Lower leg skin (tissue), 4 donors: ENCODE results near the gene TREML4. TPM values are rescaled to one million over a fixed set of nuclear protein-coding genes. Genes with fewer than 3 reads are reported as not detected.

Source experiments
- DNase-seq, 2 donors: peaks; one replicate each; pipeline ENCODE4 v3.0.0-alpha.2; 2019; ENCODE audit warnings: low spot score in 2 of 2
- H3K4me3 ChIP-seq: fragments of 200-600 bp; sonication (generic); 2 replicates; pipeline ENCODE4 v1.5.1; 2017; ENCODE audit warnings: mild to moderate bottlenecking, low read depth; ENCODE audit not compliant: poor library complexity, severe bottlenecking
- POLR2A ChIP-seq, 2 donors: fragments of 450-650 bp; IDR thresholded peaks; one replicate each; pipeline ENCODE4 v1.6.1; 2016 to 2017; ENCODE audit warnings: antibody characterized with exemption in 2 of 2, mild to moderate bottlenecking in 1 of 2, moderate library complexity in 1 of 2
- WGBS, 2 donors: methylation state at CpG; one replicate each; pipeline ENCODE4 v1.1.5; 2018; 5-methylcytosine and 5-hydroxymethylcytosine counted together
- intact Hi-C: fragments of 100-400 bp; cut with DNase I; formaldehyde crosslinking; loops from one replicate; pipeline ENCODE4 v1.15.0; 2023; ENCODE audit warnings: low total_unique reads
- total RNA-seq, 4 donors: library from RNA; depleted of rRNA; stranded (reverse); fragments of >200 nt; gene quantifications; one replicate each; pipeline ENCODE4 v1.1.0, GENCODE V29; 2016
- TF ChIP-seq, protein P1 (sequence below), 3 donors: fragments of 450-650 bp; IDR thresholded peaks; one replicate each; pipeline ENCODE4 v1.5.1; 2016; ENCODE audit warnings: antibody characterized with exemption in 3 of 3, mild to moderate bottlenecking in 3 of 3, moderate library complexity in 2 of 3

The TREML4 gene
- total RNA-seq, 4 donors from 2014 or later: not detected

DNA sequence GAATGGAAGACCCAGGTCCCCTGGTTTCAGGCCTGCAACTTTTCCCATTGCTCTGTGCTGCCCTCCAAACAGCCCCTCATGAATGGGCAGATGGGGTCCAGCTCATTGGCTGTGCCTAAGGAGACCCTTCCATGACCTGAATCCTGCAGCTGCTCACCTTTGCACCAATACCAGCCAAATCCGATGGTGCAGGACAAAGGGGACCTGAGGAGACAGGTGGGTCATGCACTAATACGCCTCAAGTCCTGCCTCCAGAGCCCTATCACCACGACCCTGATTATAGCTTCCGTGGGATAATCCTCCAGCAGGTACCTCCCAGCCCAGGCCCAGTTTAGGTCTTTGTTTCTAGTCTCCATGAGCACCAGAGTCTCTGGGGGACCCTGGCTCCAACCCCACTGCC lies 41.6 kb downstream of the TREML4 start:
- TF ChIP-seq POLR2A (IDR thresholded peaks at IDR 0.05): no peak
- TF ChIP-seq, protein P1, sequence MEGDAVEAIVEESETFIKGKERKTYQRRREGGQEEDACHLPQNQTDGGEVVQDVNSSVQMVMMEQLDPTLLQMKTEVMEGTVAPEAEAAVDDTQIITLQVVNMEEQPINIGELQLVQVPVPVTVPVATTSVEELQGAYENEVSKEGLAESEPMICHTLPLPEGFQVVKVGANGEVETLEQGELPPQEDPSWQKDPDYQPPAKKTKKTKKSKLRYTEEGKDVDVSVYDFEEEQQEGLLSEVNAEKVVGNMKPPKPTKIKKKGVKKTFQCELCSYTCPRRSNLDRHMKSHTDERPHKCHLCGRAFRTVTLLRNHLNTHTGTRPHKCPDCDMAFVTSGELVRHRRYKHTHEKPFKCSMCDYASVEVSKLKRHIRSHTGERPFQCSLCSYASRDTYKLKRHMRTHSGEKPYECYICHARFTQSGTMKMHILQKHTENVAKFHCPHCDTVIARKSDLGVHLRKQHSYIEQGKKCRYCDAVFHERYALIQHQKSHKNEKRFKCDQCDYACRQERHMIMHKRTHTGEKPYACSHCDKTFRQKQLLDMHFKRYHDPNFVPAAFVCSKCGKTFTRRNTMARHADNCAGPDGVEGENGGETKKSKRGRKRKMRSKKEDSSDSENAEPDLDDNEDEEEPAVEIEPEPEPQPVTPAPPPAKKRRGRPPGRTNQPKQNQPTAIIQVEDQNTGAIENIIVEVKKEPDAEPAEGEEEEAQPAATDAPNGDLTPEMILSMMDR (IDR thresholded peaks at IDR 0.05): no peak
- WGBS, 2 donors: 75 to 91% methylated on average over 4 of the region's 4 CpGs
- intact Hi-C loops: no loop called here
- no peak overlapping the region for H3K4me3 ChIP-seq
- no peak for DNase-seq

DNA sequence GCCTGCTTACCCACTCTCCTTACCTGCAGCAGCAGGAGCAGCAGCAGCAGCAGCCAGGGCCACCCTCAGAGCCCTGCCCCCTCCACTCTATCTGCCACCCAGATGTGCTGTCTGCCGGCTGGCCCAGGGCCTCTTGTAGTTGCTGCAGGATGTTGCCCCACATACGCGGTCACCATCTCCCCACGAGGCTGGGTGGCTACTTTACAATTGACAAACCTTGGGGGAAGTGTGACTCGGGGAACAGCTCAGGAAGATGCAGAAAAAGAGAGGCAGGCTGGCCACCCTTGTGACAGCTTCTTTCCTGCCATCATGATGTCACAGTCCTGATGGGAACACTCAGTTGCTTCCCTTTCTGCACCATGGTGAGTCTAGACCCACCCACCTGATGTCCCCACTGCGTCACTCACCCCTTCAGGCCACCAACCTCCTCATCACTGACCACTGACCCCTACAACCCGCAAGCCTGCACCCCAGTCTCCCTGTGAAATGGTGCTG lies 43.8 kb downstream of the TREML4 start:
- intact Hi-C loops: no loop called here
- TF ChIP-seq POLR2A (IDR thresholded peaks at IDR 0.05): no peak
- TF ChIP-seq, protein P1 (IDR thresholded peaks at IDR 0.05): no peak
- 63 to 64% methylated on average over 3 to 7 of the region's 7 CpGs for WGBS, 2 donors
- peak in 1 of 2 donors; percentile 36 for DNase-seq
- no peak overlapping the region for H3K4me3 ChIP-seq

DNA sequence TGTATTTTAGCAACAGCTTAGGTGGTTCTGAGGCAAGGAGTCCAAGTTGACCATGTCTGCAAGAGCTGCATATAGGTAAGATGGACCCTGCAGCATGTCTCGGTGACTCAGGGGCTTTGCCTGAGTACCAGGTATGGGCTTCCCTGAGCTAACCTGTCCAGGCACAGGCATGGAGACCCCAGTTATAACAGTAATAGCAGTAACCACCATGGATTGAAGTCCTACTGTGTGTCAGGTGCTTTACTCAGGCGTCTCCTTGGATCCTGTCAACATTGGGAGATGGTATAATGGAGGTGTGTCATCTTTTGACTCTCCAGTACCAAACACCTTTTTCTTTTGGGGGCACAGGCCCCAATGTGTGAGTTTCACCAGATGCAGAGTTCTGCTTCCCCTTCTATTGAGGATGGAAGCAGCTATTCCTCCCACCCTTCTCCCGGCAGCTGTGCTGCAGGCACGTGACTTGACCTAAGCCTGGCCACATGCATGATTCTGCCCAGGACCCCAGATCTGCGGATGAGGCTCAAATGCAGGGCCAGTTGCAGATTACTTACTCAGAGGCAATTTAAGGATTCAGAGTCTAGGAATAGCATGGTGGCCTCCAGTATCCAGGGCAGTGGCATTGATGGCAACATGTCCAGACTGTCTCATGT lies 44.6 kb downstream of the TREML4 start:
- no peak overlapping the region for H3K4me3 ChIP-seq
- no peak for DNase-seq
- intact Hi-C loops: no loop called here
- 91% methylated on average over 5 of the region's 5 CpGs for WGBS, 2 donors
- TF ChIP-seq, protein P1 (IDR thresholded peaks at IDR 0.05): no peak
- TF ChIP-seq POLR2A (IDR thresholded peaks at IDR 0.05): no peak

DNA sequence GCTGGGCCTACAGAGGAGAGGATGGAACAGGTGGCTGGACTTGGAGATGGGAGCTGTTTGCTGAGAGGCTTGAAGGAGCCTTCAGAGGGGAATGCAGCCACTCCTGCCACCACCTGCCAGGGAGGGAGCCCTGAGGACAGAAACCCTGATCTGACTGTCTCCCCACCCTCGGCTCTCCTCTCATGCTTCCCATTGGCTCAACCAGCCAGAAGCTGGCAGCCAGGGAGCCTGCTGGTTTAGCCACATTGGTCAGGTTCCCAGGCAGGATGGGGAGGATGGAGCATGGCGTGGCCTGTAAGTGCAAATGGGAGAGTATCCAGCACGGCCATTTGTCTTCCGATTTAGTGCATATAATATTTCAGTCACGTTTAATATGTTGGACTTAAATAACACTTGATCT lies 45.6 kb downstream of the TREML4 start:
- H3K4me3 ChIP-seq: no peak overlapping the region
- TF ChIP-seq POLR2A (IDR thresholded peaks at IDR 0.05): no peak
- TF ChIP-seq, protein P1 (IDR thresholded peaks at IDR 0.05): no peak
- WGBS, 2 donors: 72 to 79% methylated on average over 5 of the region's 5 CpGs
- no peak for DNase-seq
- intact Hi-C loops: no loop called here

GRCh38 chr6:41274256-41274655 lies 46.1 kb downstream of the TREML4 start:
- DNase-seq: no peak
- TF ChIP-seq POLR2A (IDR thresholded peaks at IDR 0.05): no peak
- TF ChIP-seq, protein P1 (IDR thresholded peaks at IDR 0.05): no peak

GRCh38 chr6:41275489-41275888 lies 47.3 kb downstream of the TREML4 start:
- 77 to 80% methylated on average over 4 of the region's 4 CpGs for WGBS, 2 donors
- no peak overlapping the region for H3K4me3 ChIP-seq
- TF ChIP-seq, protein P1 (IDR thresholded peaks at IDR 0.05): no peak
- TF ChIP-seq POLR2A (IDR thresholded peaks at IDR 0.05): no peak
- DNase-seq: no peak
- intact Hi-C loops: no loop called here

More at GRCh38 chr6:41274256-41274655, 46.1 kb downstream of the TREML4 start:
- intact Hi-C loops: no loop called here
- H3K4me3 ChIP-seq: no peak overlapping the region
- 93 to 96% methylated on average over 2 of the region's 2 CpGs for WGBS, 2 donors
